GM19463 (cell line): ENCODE data around the gene SLC22A23.

ENCODE experiments used
- ATAC-seq: cut with Tn5 transposase; IDR thresholded peaks from one replicate; pipeline ENCODE4 v1.9.1; 2021; ENCODE audit warnings: mild to moderate bottlenecking, moderate library complexity; ENCODE audit not compliant: unreplicated experiment

The SLC22A23 gene

DNA sequence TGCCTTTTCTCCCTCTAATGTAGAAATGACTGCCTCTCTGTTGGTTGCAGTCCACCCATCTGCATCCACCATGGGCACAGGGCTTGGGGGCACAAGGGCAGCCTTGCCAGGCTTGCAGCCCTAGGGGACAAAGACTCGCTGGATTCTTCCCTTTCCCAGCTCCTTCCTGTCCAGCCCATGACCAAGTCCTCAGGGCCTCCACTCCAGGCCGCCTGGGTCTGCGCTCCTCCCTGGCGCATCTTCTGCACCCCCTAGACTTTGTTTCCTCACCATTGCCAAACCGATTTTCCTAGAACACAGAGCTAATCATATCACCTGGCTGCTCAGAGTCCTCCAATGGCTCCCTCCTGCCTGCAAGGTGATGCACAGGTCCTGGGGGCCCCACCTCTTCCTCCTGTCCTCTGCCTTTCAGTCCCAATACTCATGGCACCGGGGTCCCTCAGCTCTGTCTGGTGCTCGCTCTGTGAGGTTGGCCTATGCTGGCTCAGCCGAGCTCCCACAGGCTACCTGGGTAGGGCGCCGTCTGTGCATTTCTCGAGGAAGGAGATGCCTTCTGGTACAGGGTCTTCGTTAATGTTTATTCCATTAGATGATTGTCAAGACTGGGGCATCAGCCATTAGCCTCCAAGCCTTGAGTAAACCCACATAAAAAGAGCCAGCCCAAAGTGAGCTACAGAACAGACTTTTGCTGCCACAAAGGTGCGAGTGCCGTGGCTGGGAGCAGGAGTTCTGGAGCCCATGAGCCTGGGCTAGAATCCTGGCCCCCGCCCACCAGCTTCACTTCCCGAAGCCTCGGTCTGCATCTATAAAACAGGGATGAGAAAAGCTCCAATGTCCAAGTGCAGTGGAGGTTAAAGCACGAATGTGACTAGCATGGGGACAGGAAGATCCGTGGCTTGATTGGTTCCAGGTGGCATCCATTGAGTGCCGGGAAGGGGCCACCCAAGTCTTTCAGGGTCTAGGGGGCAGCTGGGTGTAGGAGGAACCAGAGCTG lies 180.4 kb downstream of the SLC22A23 start:
- no peak for ATAC-seq

DNA sequence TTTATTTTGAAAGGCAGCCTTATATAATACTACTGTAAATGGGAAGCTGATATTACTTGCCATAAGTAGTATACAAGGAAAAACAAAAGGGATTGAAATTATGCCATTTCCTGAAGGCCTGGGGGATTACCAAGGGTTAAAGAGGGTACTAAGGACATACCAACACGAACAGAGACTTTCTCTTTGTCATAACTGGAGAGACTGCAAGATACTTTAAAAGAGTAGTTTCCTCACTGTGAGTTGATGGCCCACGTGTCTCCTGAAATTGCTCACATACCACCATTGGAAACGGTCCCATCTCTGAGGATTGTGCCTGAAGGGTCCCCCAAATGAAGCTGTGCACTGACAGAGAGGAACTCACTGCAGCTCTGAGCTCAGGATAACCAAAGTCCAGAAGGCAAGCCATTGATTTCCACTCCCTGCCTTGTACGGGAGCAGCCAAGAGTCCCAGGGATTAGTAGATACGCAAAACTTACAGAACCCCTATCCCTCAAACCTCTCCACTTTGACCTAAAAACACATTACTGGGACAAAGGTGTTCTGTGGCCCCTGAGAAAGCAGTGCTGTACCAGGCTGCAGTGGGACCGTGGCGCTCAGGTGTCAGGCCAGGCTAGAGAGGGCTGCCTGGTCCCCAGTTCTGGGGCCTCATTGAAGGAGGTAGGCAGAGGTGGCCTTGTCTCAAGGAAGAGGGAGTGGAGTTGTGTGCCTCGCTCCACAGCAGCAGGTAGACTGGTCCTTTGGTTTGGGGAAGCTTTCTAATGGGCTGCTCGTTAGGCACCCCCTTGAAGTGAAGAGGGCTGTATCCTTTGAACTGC lies 182.9 kb downstream of the SLC22A23 start:
- ATAC-seq: no peak

DNA sequence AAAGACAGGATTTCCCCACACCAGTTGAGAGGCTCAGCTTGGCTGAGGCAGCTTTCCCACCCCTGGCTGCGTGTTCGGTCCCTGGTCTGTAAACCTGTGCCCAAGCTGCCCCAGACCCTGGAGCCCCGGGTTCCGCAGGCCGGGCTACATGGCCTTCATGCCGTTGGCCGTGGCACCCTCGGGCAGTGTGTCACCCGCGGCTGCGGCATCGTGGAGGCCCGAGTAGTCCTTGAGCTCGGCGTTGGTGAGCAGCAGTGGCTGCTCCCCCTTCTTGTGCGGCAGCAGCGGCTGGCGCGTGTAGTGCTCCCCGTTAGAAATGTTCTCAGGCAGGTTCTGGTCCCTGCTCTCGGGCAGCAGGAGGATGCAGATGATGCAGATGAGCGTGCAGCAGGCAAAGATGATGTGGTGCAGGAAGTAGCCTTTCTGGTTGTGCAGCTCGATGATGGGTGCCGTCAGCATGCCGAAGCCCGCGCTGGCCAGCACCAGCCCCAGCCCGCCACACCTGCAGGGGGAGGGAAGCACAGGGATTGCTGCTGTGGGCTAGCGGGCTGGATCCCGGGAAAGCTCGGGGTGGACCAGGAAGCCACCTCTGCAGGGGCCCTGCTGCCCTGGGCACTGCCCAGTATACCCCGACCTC lies 183.8 kb downstream of the SLC22A23 start:
- no peak for ATAC-seq

DNA sequence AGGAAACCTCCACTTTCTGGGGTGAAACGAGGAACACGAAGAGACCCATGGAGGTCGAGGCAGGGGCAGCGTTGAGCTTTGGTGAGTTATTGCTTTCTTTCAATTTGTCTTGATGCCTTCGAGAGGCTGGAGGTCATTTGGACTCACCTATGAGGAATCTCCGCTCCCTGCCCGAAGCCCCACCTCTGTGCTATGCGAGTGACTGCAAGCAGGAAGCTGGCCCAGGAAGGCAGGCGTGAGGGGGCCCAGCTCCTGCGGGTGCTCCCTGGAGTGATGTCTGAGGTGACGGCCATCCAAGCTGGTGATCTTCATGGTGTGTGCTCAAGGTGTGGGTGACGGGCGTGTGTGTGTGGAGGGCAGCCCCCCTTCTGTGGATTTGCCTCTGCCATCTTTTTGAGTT lies 185.1 kb downstream of the SLC22A23 start:
- no peak for ATAC-seq

DNA sequence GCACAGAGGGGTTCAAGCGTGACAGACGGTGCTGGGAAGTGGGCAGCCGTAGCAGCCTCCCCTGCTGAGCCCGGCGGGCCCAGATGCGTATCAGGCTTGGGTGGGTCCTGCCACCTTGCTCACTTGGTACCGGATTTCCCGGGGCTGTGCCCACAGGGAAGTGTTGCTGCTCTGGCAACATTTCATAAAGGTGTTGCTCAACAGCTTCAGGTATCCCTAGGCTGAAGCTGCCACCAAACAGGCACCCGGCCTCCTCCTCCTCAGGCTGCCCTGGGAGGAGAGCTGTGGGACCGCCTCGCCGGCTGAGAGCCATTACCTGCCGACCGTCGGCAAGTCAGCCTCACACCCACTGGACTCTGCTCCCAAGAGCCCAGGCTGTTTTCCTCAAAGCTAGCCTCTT lies 186.6 kb downstream of the SLC22A23 start:
- ATAC-seq: no peak

DNA sequence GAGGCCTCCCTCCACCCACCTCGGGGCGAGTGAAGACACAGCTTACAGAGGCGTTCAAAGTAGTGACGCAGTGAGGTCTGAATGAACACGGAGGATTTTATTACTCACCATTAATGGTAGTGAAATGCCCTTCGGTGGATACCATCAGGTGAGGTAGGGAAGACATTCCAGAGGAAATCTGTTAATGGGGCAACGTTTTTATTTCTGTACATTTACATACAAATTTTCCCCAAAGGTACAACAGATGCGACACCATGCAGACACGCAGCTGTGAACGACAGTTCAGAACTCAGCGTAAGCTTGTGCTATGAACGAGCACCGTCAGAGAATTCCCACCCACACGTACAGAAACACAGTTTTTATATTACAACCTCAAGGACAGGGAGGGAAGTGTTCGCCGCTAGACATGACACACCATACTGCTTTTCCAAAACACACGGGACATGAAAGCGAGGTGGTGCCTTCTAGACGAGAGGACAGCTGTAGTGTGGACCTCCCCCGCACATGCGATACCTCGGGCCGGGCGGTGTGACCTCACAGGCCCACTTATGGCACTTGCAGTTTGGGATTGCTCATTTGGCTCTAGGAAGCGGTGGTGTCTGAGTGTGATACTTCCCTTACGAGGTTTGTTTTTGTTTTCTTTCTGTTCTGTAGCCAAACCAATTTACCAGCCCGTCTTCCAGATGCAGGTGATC lies 187.4 kb downstream of the SLC22A23 start:
- no peak for ATAC-seq

DNA sequence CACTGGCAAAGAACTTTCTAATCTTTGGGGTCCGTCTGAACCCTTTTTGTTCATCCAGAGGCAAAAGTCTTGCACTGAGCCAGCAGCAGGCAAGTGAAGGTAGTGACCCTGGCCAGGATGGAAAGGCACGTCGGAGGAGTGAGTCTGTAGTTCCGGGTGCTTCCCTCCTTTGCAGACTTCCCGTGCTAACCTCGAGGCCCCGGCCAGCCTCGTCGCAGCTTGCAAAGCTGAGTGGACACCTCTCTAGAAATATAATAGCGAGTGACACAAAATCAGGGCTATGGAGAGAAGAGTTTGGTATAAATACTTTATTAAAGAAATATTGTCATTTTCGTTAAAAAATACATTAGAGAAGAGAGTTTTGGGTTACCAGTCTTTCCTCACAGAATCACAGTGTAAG lies 188.2 kb downstream of the SLC22A23 start:
- ATAC-seq: no peak

DNA sequence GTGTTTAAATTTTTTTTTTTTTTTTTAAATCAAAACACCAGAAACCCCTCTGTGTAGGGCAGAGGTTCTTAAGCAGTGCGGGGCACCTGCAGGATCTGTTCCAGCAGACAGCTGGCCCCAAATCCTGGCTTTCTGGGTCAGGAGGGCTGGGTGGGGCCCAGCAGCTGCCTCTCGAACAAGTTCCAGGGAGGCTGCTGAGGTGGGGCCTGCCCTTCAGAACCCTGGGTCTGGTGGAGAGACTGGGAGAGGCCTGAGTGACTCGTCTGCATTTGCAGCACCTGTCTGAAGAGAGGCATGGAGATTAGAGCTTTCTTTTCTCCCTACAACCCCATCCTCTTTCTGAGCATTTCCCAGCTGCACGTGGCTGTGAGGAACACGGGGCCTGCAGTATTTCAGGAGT lies 189.7 kb downstream of the SLC22A23 start:
- ATAC-seq: no peak

DNA sequence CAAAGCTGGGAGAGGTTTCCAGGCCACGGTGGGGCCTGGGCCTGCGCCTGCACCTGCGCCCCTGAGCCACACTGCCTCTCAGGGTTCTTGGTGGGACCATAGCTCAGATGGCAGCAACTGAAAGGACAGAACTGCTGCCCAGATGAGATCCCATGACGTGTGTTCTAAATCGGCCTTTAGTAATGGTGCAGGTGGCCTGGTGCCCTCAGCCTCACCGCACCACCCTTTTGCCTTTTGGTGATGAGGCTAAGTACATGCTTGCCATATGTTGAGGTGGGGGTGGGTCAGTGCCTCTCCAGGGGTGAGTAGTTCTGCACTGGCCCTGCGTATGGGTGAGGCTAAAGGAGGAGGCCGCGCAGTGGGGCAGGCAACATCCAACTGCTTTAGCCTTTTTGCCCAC lies 190.7 kb downstream of the SLC22A23 start:
- ATAC-seq: no peak

DNA sequence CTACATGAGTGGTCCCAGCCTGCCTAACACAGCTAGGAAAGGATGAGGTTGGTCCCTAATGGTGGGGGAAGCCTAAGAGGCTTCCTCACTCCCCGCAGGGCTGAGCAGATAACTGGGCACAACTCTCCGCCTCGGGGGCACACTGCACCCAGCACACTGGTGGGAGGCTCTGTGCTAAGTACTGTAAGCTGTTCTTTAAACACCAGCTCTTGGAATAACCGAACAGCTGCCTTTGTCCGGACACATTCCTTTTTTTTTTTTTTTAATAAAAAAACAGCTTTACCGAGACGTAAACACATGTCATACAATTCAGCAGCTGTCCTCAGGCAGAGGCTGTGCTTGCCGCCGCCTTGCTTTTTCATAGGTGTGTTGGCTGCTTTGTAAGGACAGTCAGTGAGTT lies 191.2 kb downstream of the SLC22A23 start:
- no peak for ATAC-seq

DNA sequence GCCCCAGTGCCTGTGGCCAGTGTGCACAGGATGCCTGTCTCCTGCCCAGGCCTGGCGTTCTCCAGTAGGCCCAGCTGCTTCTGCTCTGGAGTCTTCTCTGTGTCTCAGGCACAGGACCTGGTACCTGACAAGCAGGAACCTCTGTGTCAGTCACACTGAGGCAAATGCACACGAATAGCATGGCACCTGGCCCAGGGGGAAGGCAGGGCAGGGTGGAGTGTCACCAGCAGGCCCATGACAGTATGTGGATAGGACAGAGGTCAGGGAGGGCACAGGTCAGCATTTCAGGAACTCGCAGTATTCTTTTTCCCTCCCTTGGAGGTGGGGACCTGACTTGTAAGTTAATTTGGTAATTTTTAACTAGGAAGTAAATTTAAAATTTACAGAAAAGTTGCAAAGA lies 192.5 kb downstream of the SLC22A23 start:
- no peak for ATAC-seq

DNA sequence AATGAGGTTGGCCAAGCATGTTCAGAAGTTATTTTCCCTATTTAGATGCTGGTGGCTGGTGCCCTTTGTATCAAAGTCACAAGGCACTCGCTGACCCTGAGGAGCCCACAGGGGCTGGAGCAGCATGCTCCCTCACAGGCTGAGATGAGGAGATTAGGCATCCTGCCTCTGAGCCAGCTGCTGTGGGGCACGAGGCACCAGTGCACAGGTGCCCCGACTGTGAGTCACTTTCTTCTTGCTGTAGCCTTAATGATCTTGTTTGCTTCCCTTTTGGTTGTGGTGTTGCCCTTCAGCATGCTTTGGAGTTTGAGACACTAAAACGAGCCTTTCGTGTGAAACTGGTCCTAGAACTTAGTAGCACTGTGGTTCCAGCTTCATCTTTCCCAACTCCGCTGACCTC lies 193.8 kb downstream of the SLC22A23 start:
- ATAC-seq: no peak

DNA sequence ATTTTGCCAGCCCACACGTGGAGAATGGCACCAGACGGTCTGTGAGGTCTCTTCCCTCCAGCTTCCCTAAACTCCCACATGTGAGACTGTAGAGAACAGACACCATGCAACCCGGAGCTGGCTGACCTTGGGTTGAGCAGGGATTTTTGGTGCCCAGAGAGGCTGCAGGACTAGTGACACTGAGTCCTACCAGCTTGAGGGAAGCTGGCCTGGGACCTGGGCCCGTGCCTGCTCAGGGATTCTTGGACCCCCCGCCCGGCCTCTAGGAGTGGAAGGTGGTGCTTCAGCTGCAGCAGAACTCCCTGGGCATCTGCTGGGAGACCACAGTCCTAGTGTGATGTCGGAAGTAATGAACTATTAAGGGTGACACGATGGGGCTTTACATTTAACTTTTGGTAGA lies 194.9 kb downstream of the SLC22A23 start:
- no peak for ATAC-seq

DNA sequence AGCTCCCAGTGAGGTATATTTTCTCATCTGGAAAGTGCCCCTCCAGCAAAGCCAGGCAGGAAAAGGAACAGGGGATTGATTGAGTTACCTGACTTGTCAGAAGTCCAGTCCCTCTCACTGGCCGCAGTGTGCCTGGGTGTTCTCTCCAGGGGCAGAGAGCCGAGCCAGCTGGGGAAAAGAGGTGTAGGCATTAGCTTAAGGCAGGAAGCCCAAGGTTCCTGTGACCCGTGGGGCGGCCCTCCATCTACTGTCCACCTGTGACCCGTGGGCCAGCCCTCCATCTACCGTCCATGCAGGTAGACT lies 195.4 kb downstream of the SLC22A23 start:
- no peak for ATAC-seq

DNA sequence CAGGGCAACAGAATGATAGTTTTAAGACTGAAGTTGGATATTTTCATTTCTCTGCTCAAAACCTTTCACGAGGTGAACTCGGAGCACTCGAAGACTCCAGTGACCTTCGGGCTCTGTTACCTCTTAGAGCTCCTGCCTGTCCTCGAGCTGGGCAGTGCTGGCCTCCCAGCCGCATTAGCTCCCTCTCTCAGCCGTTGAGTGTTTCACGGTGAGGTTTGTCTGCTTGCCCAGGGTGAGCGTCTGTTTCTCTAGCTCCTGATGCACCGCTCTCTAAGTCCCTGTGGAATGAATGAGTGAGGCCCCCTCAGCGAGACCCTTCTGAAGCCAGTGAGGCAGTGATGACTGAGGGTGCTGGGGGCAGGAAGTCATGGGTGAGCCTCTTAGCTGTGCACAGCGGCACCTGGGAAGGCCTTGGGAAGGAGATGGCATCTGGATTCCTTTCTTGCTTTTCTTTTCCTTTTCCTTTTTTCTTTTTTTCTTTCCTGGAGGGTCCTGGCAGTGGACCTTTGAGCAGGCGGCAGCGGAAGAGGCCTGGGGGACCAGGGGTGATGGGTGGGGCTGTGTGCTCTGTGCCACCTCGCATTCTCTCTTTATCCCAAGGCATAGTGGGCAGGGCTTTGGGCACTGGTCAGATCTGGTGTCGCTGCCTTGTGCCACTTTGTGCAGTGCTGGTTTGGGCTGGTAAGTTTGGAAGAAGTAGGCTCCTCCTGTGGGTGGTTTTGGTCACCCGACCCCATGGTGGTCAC lies 195.9 kb downstream of the SLC22A23 start:
- ATAC-seq: no peak

DNA sequence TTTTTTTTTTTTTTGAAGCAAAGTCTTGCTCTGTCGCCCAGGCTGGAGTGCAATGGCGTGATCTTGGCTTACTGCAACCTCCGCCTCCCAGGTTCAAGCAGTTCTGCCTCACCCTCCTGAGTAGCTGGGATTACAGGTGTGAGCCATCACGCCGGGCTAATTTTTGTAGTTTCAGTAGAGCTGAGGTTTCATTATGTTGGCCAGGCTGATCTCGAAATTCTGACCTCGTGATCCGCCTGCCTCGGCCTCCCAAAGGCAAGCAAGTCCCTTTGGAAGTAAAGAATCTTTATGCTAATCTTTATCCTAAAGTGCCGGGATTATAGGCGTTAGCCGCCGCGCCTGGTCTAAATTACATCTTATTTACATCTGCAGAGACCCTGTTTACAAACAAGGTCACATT lies 196.6 kb downstream of the SLC22A23 start:
- no peak for ATAC-seq

DNA sequence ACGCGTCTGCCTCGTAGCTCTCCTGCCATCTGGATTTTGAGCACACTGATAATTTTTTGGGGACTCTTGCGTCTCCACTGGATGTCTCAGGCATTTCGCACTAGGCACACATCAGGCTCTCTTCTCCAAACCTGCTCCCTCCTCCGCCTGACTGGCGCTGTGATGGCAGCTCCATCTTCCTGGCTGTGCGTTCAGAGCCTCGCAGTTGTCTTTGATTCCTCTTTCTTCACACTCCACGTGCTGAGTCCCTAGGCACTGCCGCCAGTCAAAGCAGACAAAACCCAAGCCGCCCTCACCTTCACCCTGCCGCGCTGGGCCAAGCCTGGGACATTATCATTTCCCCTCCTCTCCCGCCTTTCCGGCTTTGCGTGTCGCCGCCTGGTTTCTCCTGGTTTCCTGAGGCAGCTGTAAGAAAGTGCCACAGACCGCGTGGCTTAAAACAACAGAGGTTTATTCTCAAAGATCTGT lies 197.3 kb downstream of the SLC22A23 start:
- ATAC-seq: peak; percentile 28

DNA sequence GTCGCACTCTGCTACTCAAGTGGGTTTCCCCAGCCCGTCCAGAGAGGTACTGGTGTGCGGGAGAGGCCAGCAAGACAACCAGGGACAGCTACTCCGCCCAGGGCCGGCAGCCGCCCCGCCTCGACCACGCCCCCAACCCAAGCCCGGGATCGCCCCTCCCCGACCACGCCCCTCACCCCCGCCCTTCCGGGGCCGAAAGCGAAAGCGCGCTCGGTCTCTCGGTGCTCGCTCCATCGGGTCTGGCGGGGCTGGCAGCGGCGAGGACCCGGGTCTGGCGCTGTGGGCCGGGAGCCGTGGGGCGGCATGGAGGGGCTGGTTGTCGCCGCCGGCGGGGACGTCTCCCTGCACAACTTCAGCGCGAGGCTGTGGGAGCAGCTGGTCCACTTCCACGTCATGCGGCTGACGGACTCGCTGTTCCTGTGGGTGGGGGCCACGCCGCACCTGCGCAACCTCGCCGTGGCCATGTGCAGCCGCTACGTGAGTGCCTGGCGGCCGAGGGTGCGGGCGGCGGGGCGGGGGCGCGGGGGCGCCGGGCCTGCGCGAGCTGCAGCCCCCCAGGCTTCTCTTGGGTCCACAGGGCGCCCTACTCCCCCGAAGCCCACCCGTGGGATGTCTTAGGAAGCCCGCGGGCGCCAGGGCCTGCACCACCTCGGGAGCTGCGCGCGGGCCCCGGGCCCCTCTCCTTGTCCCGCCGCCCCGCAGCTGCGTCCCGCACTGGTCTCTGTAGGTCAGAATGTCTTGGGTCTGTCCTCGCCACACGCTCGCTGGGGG lies 197.9 kb downstream of the SLC22A23 start, which contains the start of gene PSMG4:
Gene PSMG4 (plus strand): TSS at position 228 of the 771 bp plus-strand sequence. CDS start 76 bp downstream, at position 304.
- peak; percentile 75 for ATAC-seq

DNA sequence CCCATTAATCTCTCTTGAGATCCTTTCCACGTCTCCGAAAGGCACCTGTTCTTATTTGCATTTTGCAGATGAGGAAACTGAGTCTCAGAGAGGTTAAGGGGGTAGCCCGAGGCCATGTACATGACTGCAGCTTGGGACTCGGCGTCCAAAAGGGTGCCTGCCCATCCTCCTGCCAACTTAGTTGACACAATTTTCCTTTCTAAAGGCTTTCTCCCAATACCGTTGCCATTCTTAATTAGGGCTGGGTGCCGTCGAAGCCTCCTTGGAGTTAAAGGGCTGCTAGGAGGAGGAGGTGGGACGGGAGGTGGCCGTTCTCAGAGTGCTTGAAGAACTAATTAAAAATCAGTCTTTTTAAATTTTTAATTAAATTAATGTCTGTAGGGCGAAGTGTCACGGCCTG lies 198.6 kb downstream of the SLC22A23 start:
- no peak for ATAC-seq
